NCI-H510A (cell line): Measurements from ENCODE around the gene ABHD2.

Experiments
- DNase-seq: peaks from one replicate; lab custom pipeline; 2025; lab: John Stamatoyannopoulos, UW

Gene ABHD2

GRCh38 chr15:89098281-89098680 lies 10.0 kb downstream of the ABHD2 start:
- DNase-seq = no peak

GRCh38 chr15:89099968-89100367 lies 11.7 kb downstream of the ABHD2 start:
- no peak for DNase-seq

- no peak for DNase-seq
Observed at GRCh38 chr15:89101302-89102193, 13.3 kb downstream of the ABHD2 start.

GRCh38 chr15:89103481-89104171 lies 15.4 kb downstream of the ABHD2 start:
- DNase-seq = no peak

- no peak for DNase-seq
Observed at GRCh38 chr15:89104172-89104564, 15.9 kb downstream of the ABHD2 start.

GRCh38 chr15:89105147-89105546 lies 16.9 kb downstream of the ABHD2 start:
- no peak for DNase-seq

GRCh38 chr15:89106200-89106599 lies 17.9 kb downstream of the ABHD2 start:
- no peak for DNase-seq

- no peak for DNase-seq
Observed at GRCh38 chr15:89107984-89108383, 19.7 kb downstream of the ABHD2 start.

- no peak for DNase-seq
Observed at GRCh38 chr15:89108835-89109234, 20.6 kb downstream of the ABHD2 start.

- no peak for DNase-seq
Observed at GRCh38 chr15:89109238-89109637, 21.0 kb downstream of the ABHD2 start.

- DNase-seq = no peak
Observed at GRCh38 chr15:89110060-89110459, 21.8 kb downstream of the ABHD2 start.

GRCh38 chr15:89111352-89111751 lies 23.1 kb downstream of the ABHD2 start:
- no peak for DNase-seq

GRCh38 chr15:89111961-89112340 lies 23.7 kb downstream of the ABHD2 start:
- DNase-seq = no peak

- no peak for DNase-seq
Observed at GRCh38 chr15:89112341-89112971, 24.2 kb downstream of the ABHD2 start.

GRCh38 chr15:89113296-89114024 lies 25.2 kb downstream of the ABHD2 start:
- DNase-seq = no peak

- peak; percentile 30 for DNase-seq
Observed at GRCh38 chr15:89114990-89115389, 26.7 kb downstream of the ABHD2 start.

- DNase-seq = peak; percentile 68
Observed at GRCh38 chr15:89115547-89115946, 27.3 kb downstream of the ABHD2 start.

GRCh38 chr15:89116404-89116803 lies 28.1 kb downstream of the ABHD2 start:
- peak; percentile 85 for DNase-seq

GRCh38 chr15:89117790-89118189 lies 29.5 kb downstream of the ABHD2 start:
- DNase-seq = no peak

- DNase-seq = no peak
Observed at GRCh38 chr15:89118481-89118989, 30.3 kb downstream of the ABHD2 start.

- no peak for DNase-seq
Observed at GRCh38 chr15:89119489-89120478, 31.5 kb downstream of the ABHD2 start.
